NOMO-1 treated with dmso at 0.1 percent for 144 hours (cell line): ENCODE results near the gene MYH7.
"Not testable (repeated sequence)": the region's sequence is repeated elsewhere in the genome, so short reads cannot be mapped to it uniquely, and the experiment has no call there.

Experiments
- DNase-seq: peaks from one replicate; lab custom pipeline; 2025; ENCODE audit not compliant: unreplicated experiment; lab: John Stamatoyannopoulos, UW

MYH7 gene

DNA sequence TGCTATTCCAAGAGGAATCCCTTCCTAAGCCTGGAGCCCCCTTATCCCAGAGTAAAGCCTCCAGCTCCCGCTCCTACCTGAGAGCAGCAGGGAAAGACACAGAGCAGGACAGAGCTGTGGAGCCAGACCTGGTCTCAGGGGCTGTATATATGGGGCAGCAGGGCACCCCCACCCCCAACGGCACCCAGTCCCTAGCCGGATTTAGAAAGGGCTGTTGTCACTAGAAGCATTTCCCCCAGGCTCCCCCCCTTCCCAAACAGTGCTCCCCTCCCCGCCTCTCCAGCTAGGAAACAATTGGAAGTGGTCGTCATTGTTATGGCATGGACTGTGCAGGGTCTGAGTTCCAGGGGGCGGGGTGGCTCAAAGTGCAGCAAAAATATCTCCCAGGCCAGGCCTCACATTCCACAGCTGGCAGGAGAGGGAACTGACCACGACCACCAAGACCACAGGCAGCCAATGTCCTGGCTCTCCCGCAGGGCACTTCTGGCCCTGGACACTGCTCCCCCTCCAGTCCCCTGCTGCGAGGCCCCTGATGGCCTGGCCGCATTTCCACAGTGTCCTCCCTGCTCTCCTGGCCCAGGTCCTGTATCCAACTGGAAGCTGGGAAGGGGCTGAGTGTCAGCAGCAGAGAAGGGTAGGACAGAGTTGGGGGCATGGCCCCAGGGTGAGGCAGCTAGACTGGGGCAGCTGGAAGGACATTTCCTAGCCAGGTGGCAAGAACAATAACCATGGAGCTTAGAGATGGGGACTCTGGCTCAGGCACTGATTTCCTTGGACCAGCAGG is at the start of gene MYH7:
TSS of gene MYH7 (minus strand) at position 118 of the 784 bp plus-strand sequence. CDS start 1,928 bp downstream, outside the sequence.
- DNase-seq: no peak

GRCh38 chr14:23483236-23483854 is 47.9 kb upstream of the MYH7 start:
- no peak for DNase-seq

GRCh38 chr14:23482823-23483148 is 47.3 kb upstream of the MYH7 start:
- DNase-seq: no peak

- DNase-seq: no peak
These were observed 46.7 kb upstream of the MYH7 start for GRCh38 chr14:23481979-23482822.

GRCh38 chr14:23481362-23481970 is 46.0 kb upstream of the MYH7 start:
- no peak for DNase-seq

GRCh38 chr14:23478109-23478759 is 42.8 kb upstream of the MYH7 start:
- DNase-seq: peak; percentile 32

DNA sequence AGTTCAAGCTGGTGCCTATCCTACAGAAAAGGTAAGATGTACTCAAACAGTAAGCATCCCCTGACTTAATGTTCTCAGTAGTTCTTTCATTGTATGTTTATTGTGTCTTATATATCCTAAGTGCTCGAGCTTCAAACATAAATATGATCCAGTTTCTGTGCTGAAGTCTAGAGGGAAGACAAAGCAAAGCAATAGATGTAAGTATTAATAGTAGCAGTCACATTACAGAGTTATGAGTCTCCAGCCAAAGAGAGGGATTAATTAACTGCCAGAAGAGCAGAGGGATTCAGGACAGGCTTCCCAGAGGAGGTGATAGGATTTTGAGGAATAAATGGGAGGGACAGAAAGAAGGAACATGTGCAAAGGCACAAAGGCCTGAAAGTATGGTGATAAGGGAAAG is 35.5 kb upstream of the MYH7 start:
- DNase-seq: no peak

DNA sequence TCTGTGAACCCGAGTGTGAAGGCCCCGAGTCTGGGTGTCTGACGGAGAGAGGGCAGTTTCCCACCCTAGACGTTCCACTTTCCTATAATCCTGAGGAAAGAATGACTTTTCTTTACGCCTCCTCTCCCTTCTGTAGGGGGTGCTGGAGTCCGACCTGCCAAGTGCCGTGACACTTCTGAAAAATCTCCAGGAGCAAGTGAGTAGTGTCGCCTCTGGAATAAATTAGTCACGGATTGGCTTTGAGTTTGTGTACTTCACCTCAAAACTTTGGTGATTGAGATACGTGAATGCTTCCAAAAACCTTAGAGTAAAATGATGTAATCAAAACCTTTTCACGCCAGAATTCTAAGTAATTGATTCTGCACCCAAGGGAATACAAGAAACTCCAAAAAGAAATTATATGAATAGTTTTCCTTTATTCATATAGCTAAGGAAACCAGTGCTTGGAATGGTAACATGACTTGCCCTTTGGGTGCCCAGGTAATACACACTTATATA is 34.5 kb upstream of the MYH7 start:
- no peak for DNase-seq

- peak; percentile 98 for DNase-seq
These were observed 33.9 kb upstream of the MYH7 start, which contains the start of gene NGDN for GRCh38 chr14:23469127-23469905. TSS of gene NGDN (plus strand) at chr14:23469703. CDS start at chr14:23469716, 13 bp downstream.

GRCh38 chr14:23468704-23469126 is 33.3 kb upstream of the MYH7 start:
- no peak for DNase-seq

DNA sequence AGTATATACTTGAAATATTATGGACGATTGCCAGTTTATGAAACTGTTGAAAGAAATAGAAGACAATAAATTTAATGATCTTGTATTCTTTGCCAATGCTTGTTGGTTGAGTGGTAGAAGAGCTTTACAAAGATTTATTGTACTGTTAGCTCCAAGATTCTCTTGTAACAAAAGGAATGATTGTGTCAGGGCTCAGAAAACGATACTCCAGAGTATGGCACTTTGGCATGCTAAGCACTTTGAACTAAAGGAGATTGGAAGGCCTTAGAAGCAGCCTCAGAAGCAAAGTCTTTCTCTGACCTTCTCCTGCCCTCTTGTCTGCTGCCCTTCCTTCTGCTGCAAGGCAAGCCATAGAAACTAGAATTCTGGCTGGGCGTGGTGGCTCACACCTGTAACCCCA is 29.8 kb upstream of the MYH7 start:
- DNase-seq: no peak

GRCh38 chr14:23464700-23465099 is 29.2 kb upstream of the MYH7 start:
- no peak for DNase-seq

- no peak for DNase-seq
These were observed 25.5 kb upstream of the MYH7 start for GRCh38 chr14:23460960-23461359.

DNA sequence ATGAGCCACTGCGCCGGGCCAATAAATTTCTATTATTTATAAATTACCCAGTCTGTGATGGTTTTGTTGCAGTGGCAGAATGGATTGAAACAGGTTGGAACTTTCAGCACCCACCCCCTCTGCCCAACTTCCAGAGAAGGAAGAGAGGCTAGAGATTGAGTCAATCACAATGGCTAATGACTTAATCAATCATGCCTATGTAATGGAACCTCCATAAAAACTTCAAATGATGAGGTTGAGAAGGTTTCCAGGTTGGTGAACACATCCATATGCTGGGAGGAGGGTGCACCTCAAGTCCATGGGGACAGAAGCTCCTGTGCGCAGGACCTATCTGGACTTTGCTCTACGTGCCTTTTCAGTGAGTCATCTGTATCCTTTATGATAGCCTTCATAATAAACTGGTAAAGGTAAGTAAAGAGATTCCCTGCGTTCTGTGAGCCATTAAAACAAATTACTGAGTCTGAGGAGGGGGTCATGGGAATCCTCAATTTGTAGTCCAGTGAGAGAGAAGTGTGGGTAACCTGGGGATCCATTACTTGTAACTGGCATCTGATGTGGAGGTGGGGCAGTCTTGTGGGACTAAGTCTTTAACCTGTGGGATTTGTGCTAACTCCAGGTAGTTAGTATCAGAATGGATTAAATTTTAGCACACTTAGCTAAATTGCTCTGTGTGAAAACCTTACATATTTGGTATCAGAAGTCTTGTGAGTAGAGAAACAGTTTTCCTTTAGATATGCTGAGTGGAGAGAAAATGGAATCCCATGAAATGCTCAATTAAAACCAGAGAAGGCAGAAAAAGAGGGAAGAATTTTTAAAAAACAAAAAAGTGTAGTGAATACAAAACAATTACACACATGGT is 22.4 kb upstream of the MYH7 start:
- no peak for DNase-seq

DNA sequence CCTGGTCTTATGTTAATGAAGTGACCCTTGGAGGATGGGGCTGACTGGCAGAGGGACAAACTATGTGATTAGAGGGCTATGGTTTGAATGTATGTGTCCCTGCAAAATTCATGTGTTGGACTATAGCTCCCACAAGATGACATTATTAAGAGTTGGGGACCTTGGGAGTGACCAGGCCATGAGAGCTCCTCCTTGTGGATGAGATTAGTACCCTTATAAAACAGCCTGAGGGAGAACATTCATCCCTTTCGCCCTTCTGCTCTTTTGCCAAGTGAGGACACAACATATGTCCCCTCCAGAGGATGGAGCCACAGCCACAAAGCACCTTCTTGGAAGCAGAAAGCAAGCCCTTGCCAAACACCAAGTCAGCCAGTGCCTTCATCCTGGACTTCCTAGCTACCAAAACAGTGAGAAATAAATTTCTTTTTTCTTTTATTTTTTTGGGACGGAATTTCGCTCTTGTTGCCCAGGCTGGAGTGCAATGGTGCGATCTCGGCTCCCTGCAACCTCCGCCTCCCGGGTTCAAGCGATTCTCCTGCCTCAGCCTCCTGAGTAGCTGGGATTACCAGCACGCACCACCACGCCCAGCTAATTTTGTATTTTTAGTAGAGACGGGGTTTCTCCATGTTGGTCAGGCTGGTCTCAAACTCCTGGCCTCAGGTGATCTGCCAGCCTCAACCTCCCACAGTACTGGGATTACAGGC is 21.6 kb upstream of the MYH7 start:
- DNase-seq: not testable (repeated sequence)

DNA sequence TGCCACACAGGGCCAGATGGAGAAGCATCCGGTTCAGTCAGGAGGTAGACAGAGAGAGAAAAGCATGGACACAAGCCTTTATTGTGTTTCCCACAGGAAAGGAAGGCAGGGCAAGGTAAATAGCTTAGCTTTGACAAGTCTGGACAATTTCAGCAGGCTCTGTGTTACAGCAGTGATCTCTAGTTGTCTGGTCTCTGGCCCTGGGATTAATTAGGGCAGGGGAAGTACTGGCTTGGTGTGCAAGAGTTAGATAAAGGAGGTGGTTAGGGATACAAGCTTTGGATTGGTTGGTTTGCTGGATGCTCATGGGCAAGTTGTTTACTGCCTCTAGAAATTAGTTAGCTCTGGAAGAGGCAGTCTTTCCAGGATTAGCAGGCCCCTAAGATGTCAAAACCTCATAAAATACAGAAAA is 19.0 kb upstream of the MYH7 start:
- no peak for DNase-seq

- no peak for DNase-seq
These were observed 16.8 kb upstream of the MYH7 start for GRCh38 chr14:23452237-23452636.

DNA sequence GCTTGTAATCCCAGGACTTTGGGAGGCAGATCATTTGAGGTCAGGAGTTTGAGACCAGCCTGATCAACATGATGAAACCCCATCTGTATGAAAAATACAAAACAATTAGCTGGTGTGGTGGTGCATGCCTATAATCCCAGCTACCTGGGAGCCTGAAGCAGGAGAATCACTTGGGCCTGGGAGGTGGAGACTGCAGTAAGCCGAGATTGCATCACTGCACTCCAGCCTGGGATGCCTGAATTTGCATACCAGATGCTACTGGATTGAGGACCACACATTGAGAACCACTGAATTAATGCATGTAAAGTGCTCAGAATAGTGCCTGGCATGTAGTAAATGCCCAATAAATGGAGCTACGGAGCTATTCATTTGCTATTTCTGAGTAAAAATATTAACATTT is 14.9 kb upstream of the MYH7 start:
- DNase-seq: no peak
